GM23338 (cell line): ENCODE results near the gene CDK17. TPM values are rescaled to one million over a fixed set of nuclear protein-coding genes. Genes with fewer than 3 reads are reported as not detected.

Experiments
- ATAC-seq: fragments of 200-7000 bp; cut with Tn5 transposase; 3 replicates; pipeline ENCODE4 v1.9.1; 2020
- DNase-seq: peaks from one replicate; pipeline ENCODE4 v3.0.0-alpha.2; 2015; ENCODE audit warnings: low spot score
- H2AFZ ChIP-seq: fragments of 200-600 bp; sonication (generic); 2 replicates; pipeline ENCODE4 v1.8.0; 2016; ENCODE audit warnings: antibody characterized with exemption, mild to moderate bottlenecking, moderate library complexity
- H3F3A ChIP-seq: fragments of 200-600 bp; sonication (generic); replicated peaks from 2 replicates; pipeline ENCODE4 v1.8.0; 2017; ENCODE audit warnings: antibody characterized with exemption, mixed run types, low read depth
- H3K27ac ChIP-seq: fragments of 200-600 bp; sonication (generic); 2 replicates; pipeline ENCODE4 v1.6.1; 2016; ENCODE audit warnings: low read depth
- H3K27me3 ChIP-seq: fragments of 200-600 bp; sonication (generic); 2 replicates; pipeline ENCODE4 v1.8.0; 2016; ENCODE audit warnings: mild to moderate bottlenecking, mixed run types, moderate library complexity; ENCODE audit not compliant: insufficient read depth
- H3K36me3 ChIP-seq: fragments of 200-600 bp; sonication (generic); 2 replicates; pipeline ENCODE4 v1.8.0; 2016; ENCODE audit warnings: mild to moderate bottlenecking; ENCODE audit not compliant: insufficient read depth
- H3K4me1 ChIP-seq: fragments of 200-600 bp; sonication (generic); 2 replicates; pipeline ENCODE4 v1.8.0; 2016; ENCODE audit warnings: mild to moderate bottlenecking, moderate library complexity; ENCODE audit not compliant: insufficient read depth
- H3K4me2 ChIP-seq: fragments of 200-600 bp; sonication (generic); 2 replicates; pipeline ENCODE4 v1.7.1; 2017; ENCODE audit warnings: mixed run types
- H3K4me3 ChIP-seq: fragments of 200-600 bp; sonication (generic); 2 replicates; pipeline ENCODE4 v1.6.1; 2016; ENCODE audit warnings: mixed run types
- H3K79me2 ChIP-seq: fragments of 200-600 bp; sonication (generic); replicated peaks from 2 replicates; pipeline ENCODE4 v1.8.0; 2017; ENCODE audit warnings: mild to moderate bottlenecking; ENCODE audit not compliant: insufficient read depth
- H3K9me2 ChIP-seq: fragments of 200-600 bp; sonication (generic); 2 replicates; pipeline ENCODE4 v1.8.0; 2017; ENCODE audit not compliant: insufficient read depth
- H4K20me1 ChIP-seq: fragments of 200-600 bp; sonication (generic); replicated peaks from 2 replicates; pipeline ENCODE4 v1.8.0; 2017; ENCODE audit warnings: mild to moderate bottlenecking; ENCODE audit not compliant: insufficient read depth
- H3K27ac Mint-ChIP-seq: 2 replicates; pipeline ENCODE4 v1.8.0; 2020; ENCODE audit warnings: inconsistent platforms, mild to moderate bottlenecking, moderate library complexity, mixed read lengths
- H3K27me3 Mint-ChIP-seq: 3 replicates; pipeline ENCODE4 v1.8.0; 2022; ENCODE audit warnings: low read depth, mild to moderate bottlenecking, moderate library complexity, mixed read lengths, inconsistent platforms; ENCODE audit not compliant: insufficient read depth, poor library complexity
- H3K36me3 Mint-ChIP-seq: 3 replicates; pipeline ENCODE4 v1.8.0; 2021; ENCODE audit warnings: low read depth, mild to moderate bottlenecking, inconsistent platforms, moderate library complexity, mixed read lengths
- H3K4me1 Mint-ChIP-seq: 3 replicates; pipeline ENCODE4 v1.8.0; 2020; ENCODE audit warnings: mild to moderate bottlenecking, inconsistent platforms, mixed read lengths
- H3K4me3 Mint-ChIP-seq: 3 replicates; pipeline ENCODE4 v1.8.0; 2021; ENCODE audit warnings: moderate library complexity, mild to moderate bottlenecking, inconsistent platforms, mixed read lengths
- H3K9me3 Mint-ChIP-seq: 3 replicates; pipeline ENCODE4 v1.8.0; 2020; ENCODE audit warnings: moderate library complexity, mild to moderate bottlenecking, inconsistent platforms, mixed read lengths
- EZH2 ChIP-seq: fragments of 200-600 bp; sonication (generic); IDR thresholded peaks from one replicate; pipeline ENCODE4 v1.8.0; 2017; ENCODE audit warnings: antibody characterized with exemption, mild to moderate bottlenecking, low read depth; ENCODE audit not compliant: unreplicated experiment
- EZH2phosphoT487 ChIP-seq: fragments of 200-600 bp; sonication (generic); IDR thresholded peaks from one replicate; pipeline ENCODE4 v1.8.1; 2018; ENCODE audit warnings: antibody characterized with exemption; ENCODE audit not compliant: unreplicated experiment
- JUNB ChIP-seq: IDR thresholded peaks from one replicate; pipeline ENCODE4 v1.6.1; 2016; ENCODE audit warnings: antibody characterized with exemption; ENCODE audit not compliant: unreplicated experiment
- NANOG ChIP-seq: IDR thresholded peaks from 2 replicates; pipeline ENCODE4 v1.6.1; 2016; ENCODE audit warnings: antibody characterized with exemption, borderline replicate concordance
- POLR2AphosphoS5 ChIP-seq: IDR thresholded peaks from 2 replicates; pipeline ENCODE4 v1.6.1; 2016; ENCODE audit warnings: antibody characterized with exemption, low read depth
- STAT1 ChIP-seq: IDR thresholded peaks from one replicate; pipeline ENCODE4 v1.6.1; 2016; ENCODE audit warnings: antibody characterized with exemption; ENCODE audit not compliant: unreplicated experiment
- ZNF114 ChIP-seq: fragments of 250-450 bp; sonication (Bioruptor Pico); IDR thresholded peaks from 2 replicates; pipeline ENCODE4 v1.5.0; 2020; ENCODE audit warnings: mild to moderate bottlenecking, moderate library complexity
- ZNF331 ChIP-seq: fragments of 250-450 bp; sonication (Bioruptor Pico); IDR thresholded peaks from 2 replicates; pipeline ENCODE4 v1.5.0; 2020; ENCODE audit warnings: low read depth, mild to moderate bottlenecking, moderate library complexity
- polyA plus RNA-seq: library from polyadenylated mRNA; unstranded; fragments of >200 nt; fragmentation: Nextera tagmentation; extraction: Ambion mirVana; gene quantifications from 2 replicates; pipeline ENCODE4 v1.2.1, GENCODE V29; 2016
- total RNA-seq: library from RNA; depleted of rRNA; stranded (reverse); fragments of >200 nt; shearing (Covaris generic); gene quantifications from 2 replicates; pipeline ENCODE4 v1.2.3, GENCODE V29; 2014
- TF ChIP-seq, protein P1 (sequence below): IDR thresholded peaks from one replicate; pipeline ENCODE4 v1.6.1; 2018; ENCODE audit warnings: antibody characterized with exemption; ENCODE audit not compliant: unreplicated experiment
- TF ChIP-seq, protein P2 (sequence below): IDR thresholded peaks from 2 replicates; pipeline ENCODE4 v1.6.1; 2016; ENCODE audit warnings: antibody characterized with exemption
- TF ChIP-seq, protein P3 (sequence below), 2 experiments: fragments of 200-600 bp in 1 of 2; sonication (generic) in 1 of 2; conservative IDR thresholded peaks; 2 replicates each; pipeline versions ENCODE4 v1.5.1 to v1.6.1; 2016 to 2017; ENCODE audit warnings: antibody characterized with exemption in 2 of 2, low read depth in 2 of 2, mild to moderate bottlenecking in 2 of 2, moderate library complexity in 1 of 2

The CDK17 gene
- total and polyA plus RNA-seq, 2 experiments from 2014 or later, result 7.6 to 34.2 TPM

DNA sequence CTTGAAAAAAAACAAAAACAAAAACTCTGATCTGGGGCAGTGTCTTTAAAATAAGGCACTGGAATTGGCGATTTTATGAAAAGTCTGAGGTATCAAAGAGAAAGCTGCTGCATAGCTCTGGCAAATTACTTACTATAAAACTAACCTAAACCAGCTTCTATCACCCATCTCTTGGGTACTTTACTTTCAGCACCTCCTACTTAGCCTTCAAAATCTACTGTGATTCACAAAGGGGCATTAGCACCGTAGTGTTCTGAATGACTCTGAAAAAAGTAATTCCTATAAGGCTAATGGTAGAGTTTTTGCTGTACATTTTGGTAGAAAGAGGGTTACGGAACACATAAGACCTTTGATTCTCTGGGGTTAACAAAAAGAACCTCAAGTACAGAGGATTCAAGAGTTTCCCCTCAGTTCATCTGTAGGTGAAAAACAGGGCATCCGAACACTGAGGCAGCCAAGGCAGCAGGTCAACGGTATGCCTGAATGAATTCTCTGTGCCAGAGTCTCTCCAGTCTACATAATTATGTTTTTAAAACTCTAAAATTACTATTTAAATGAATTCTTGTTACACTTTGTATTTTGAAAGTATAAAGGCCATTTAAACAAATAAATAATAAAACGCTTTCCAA lies 104.6 kb downstream of the CDK17 start:
- H3K4me1 Mint-ChIP-seq, result peaks cover 3% of the 10 kb centered on the region; the same call in 2 of the 3 replicates
- peaks cover 5% of the 10 kb centered on the region for H3K27me3 Mint-ChIP-seq
- H3K36me3 Mint-ChIP-seq, result peaks cover 17% of the 10 kb centered on the region
- no peak overlapping the region for H3K27ac Mint-ChIP-seq
- H3K4me3 Mint-ChIP-seq, result no peak overlapping the region
- Histone ChIP-seq H3K4me3 (no peak overlapping the region), H3K36me3 (no peaks in the 10 kb centered on the region), H3K27me3 (no peaks in the 10 kb centered on the region), H3K9me2 (no peaks in the 10 kb centered on the region), H3F3A (no peaks in the 10 kb centered on the region), H3K4me1 (peaks cover 6% of the 10 kb centered on the region; the same call in 1 of the 2 replicates), H4K20me1 (no peaks in the 10 kb centered on the region), H3K4me2 (no peak overlapping the region), H2AFZ (no peak overlapping the region), H3K79me2 (no peaks in the 10 kb centered on the region), H3K27ac (no peak overlapping the region)
- no peaks in the 10 kb centered on the region for H3K9me3 Mint-ChIP-seq
- no peak for ATAC-seq
- TF ChIP-seq, protein P1, sequence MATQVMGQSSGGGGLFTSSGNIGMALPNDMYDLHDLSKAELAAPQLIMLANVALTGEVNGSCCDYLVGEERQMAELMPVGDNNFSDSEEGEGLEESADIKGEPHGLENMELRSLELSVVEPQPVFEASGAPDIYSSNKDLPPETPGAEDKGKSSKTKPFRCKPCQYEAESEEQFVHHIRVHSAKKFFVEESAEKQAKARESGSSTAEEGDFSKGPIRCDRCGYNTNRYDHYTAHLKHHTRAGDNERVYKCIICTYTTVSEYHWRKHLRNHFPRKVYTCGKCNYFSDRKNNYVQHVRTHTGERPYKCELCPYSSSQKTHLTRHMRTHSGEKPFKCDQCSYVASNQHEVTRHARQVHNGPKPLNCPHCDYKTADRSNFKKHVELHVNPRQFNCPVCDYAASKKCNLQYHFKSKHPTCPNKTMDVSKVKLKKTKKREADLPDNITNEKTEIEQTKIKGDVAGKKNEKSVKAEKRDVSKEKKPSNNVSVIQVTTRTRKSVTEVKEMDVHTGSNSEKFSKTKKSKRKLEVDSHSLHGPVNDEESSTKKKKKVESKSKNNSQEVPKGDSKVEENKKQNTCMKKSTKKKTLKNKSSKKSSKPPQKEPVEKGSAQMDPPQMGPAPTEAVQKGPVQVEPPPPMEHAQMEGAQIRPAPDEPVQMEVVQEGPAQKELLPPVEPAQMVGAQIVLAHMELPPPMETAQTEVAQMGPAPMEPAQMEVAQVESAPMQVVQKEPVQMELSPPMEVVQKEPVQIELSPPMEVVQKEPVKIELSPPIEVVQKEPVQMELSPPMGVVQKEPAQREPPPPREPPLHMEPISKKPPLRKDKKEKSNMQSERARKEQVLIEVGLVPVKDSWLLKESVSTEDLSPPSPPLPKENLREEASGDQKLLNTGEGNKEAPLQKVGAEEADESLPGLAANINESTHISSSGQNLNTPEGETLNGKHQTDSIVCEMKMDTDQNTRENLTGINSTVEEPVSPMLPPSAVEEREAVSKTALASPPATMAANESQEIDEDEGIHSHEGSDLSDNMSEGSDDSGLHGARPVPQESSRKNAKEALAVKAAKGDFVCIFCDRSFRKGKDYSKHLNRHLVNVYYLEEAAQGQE, result no peak
- TF ChIP-seq EZH2 (no peak), POLR2AphosphoS5 (no peak), NANOG (no peak), STAT1 (no peak), ZNF114 (CRISPR knock-in tag) (no peak), ZNF331 (CRISPR knock-in tag) (no peak), EZH2phosphoT487 (no peak), JUNB (no peak)
- TF ChIP-seq, protein P2, sequence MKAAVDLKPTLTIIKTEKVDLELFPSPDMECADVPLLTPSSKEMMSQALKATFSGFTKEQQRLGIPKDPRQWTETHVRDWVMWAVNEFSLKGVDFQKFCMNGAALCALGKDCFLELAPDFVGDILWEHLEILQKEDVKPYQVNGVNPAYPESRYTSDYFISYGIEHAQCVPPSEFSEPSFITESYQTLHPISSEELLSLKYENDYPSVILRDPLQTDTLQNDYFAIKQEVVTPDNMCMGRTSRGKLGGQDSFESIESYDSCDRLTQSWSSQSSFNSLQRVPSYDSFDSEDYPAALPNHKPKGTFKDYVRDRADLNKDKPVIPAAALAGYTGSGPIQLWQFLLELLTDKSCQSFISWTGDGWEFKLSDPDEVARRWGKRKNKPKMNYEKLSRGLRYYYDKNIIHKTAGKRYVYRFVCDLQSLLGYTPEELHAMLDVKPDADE, result no peak
- TF ChIP-seq, protein P3, sequence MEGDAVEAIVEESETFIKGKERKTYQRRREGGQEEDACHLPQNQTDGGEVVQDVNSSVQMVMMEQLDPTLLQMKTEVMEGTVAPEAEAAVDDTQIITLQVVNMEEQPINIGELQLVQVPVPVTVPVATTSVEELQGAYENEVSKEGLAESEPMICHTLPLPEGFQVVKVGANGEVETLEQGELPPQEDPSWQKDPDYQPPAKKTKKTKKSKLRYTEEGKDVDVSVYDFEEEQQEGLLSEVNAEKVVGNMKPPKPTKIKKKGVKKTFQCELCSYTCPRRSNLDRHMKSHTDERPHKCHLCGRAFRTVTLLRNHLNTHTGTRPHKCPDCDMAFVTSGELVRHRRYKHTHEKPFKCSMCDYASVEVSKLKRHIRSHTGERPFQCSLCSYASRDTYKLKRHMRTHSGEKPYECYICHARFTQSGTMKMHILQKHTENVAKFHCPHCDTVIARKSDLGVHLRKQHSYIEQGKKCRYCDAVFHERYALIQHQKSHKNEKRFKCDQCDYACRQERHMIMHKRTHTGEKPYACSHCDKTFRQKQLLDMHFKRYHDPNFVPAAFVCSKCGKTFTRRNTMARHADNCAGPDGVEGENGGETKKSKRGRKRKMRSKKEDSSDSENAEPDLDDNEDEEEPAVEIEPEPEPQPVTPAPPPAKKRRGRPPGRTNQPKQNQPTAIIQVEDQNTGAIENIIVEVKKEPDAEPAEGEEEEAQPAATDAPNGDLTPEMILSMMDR (conservative IDR thresholded peaks at IDR 0.05; ENCODE audit: low read depth in 2 of 2), result no peak
- no peak for DNase-seq
